HL-60/S4 (cell line): ENCODE data around the gene ITPR1.

Experiments used
- in situ Hi-C: fragments of 300-500 bp; cut with MboI; formaldehyde crosslinking; loops from 2 replicates; pipeline ENCODE4 v1.14.3; 2022; ENCODE audit warnings: low sequenced_read_pairs

ITPR1 gene

DNA sequence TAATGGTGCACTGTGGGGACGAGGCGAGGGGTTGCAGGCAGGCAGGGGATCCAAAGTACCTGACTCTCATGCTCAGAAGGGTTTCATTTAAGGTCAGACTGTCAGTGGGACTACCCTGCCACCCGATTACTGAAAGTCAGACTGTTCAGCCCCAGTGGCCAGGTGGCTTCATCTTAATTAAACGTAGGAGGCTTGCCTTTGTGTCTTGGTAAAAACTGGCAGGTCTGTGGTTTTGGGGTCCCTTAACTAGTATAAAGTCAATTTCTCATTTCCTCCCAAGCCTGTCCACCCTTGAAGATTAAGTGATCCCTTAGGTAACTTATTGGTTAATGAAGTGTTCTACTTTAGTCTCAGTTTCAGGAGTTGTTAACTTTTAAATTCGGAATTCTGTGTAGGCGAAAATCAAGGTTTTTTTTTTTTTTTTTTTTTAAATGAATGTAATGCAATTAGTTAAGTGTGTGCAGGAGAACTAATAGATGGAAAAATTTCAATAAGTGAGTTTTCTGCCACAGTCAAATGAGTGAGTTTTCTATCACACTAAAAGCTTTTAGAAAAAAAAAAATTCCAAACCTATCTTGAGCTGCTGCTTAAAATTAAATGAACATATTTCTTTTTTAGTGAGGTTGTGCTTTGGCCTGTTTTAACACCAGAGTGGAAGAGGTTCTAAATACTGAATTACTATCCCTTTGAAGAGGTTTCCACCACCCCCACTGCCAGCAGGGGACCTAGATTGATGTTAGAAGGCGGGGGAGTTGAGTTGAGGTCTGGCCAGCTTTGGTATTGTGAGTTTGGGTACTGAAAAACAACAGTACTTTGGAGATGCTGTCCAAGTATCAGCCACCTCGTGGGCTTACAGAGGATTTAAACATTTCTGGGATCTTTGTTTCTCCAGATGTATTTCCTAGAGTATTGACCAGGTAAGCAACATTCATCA, 15.2 kb downstream of the ITPR1 start:
- in situ Hi-C loops: no loop called here

DNA sequence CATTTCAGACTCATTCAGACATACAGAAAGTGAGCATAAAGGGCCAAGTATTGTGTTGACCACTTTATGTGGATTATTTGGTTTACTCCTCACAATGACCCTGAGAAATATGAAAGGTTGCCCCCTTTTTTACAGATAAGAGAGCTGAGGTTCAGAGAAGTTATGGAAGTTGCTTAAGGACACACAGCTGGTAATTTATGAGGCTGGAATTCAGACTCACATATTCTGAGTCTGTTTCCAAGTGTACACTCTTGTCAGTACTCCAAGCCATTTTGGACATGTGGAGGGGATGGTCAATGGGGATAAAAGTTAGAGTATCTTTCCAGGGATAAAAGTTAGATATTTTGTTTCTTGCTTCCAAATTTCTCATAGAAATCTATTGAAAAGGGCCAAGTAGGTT, 15.9 kb downstream of the ITPR1 start:
- in situ Hi-C loops: no loop called here

DNA sequence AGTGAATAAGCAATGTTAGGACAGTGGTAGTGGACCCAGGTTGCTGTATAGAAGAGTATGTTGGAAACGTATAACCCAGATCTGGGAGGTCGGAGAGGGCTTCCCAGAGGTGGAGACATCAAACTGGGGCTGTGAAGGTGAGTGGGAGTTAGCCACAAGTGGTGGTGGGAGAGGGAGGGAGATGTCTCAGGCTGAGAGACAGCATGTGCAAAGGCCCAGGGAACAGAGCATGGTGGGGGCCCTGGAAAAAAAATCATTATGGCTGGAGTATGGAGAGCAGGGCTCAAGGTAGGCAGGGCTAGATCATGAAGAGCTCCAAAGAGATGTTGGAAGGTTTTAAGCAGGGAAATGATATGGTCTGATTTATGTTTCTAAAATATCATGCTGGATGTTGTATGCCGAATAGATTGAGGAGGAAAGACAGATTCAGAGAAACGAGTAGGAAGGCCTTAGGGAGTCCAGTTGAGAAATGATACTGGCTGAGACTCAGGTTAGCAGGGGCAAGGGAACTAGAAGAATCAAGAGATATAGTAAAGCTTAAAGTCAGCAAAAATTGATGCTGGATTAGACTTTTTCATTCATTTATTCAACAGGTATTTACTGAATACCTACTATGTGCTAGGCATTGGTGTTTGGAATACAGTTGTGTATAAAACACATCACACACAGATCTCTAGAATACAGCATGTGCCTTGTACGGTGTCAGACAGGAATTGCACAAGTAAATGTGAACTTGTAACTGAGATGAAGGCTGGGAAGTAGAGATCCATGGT, 17.0 kb downstream of the ITPR1 start:
- in situ Hi-C loops: no loop called here

DNA sequence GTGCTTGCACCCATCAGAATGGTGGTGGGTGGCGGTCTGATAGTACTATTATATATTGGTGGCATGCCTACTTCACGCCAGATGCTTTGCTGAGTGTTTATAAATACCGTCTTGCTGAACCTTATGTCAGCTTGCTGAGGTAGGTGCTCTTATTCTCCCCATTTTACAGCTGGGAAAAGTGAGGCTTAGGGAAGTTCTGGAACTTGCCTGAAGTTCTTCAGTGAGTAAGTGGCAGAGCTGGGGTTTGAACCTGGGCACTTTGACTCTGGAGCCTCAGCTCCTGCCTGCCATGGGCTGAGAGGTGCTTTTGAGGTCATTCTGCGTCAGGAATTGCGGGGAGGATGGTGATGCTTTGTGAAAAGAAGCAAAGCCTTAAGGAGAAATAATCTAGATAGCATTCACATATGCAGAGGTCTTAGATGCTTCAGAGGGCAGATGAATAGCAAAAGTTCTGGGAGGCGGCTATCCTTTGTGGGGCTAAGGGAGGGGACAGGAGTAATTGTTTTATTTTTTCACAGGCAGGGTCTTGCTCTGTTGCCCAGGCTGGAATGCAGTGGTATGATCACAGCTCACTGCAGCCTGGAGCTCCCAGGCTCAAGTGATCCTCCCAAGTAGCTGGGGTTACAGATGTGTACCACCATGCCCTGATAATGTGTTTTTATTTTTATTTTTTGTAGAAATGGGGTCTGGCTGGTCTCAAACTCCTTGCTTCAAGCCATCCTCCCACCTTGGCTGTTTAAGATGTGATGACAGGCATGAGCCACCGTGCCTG, 18.5 kb downstream of the ITPR1 start:
- in situ Hi-C loops: no loop called here

DNA sequence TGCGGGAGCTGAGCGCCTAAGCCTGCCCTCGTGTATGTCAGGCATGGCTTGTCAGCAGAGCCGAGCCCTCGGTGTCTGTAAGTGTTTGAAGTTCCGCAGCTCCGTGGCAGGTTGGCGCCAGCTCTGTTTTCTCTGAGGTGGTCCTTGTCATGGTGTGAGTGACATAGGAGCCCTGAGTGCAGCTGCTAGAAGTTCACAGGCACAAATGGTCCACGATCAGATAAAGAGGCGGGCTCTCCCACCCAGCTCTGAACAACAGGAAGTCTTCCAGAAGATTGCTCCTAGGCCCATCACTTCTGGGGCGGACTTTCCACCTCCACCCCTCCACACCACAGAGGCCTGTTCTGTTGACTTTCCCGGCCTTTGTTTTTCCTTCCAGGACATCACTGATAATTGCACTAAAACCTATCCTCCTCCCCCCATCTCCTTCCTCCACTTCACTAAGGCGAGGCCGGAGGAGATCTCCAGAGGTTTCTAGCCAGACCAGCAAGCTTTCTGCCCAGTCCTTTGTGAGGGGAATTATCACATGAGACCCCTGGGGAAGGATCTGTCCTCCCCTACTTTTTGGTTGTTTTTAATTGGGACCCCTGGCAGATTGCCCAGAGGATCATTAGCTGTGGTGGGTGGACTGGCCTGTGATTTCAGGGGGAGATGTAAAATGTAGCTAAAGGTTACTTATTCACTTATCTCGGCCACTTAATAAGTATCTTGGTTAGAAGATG, 19.9 kb downstream of the ITPR1 start:
- in situ Hi-C loops: no loop called here

DNA sequence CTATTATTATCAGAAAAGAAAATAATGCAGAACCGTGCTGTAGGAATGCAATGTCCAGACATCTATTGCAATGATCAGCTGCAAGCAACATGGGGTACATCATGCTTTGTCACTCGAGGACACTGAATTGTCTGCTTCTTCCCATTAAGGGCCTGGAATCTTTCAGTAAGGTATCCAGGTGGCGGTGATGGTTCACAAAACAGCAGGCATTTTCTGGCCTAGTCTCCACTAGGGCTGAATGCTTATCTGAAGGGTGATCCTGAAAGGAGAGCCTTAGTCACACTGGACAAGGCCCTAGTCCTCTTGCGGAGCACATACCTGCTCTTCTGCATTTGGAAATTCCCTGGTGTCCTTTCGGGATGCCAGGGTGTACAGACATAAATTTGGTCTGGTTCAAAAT, 21.2 kb downstream of the ITPR1 start:
- in situ Hi-C loops: no loop called here

DNA sequence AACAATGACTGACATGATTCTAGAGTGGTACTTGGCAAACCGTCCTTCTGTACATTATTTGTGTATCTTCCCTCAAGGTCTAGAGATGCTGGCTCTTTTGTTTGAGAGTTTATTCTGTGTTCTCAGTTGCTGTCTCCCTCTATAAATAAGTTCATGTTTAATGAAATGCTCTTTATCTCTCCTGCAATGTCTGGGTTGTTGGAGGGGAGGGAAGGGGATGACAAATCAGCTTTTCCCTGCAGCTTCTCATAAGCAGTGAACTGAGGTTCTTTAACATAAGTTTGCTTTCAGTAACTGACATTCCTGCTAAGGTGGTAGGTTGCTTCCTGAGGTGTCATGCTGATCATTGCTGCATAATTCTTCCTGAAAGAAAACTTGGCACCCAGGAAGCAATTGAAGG, 21.8 kb downstream of the ITPR1 start:
- in situ Hi-C loops: no loop called here

DNA sequence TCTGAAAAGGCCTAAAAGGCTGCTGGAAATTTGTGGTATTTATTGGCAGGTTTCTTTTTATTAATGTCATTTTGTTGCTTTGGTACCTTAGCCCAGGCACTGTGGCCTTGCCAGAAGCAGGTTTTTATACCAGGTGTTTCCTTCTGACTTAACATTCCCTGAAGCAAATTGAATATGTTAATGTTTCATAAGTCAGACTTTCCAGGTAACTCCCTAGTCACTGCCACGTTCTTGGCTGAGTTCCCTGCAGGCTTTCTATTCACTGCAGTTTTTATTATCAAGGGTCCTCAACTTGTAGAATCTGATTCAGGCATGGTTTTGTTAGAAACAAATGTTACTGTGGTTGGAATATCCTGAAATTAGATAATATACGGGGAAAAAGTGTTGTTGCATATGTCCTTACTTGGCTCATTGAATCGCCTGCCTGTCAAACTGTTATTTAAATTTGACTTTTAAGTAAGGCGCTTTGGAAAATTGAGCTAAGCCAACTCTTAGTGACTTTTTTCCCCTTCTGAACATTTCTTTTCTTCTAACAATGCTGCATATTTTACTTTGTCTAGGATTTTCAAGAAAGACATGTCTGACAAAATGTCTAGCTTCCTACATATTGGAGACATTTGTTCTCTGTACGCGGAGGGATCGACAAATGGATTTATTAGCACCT, 22.9 kb downstream of the ITPR1 start:
- in situ Hi-C loops: no loop called here

DNA sequence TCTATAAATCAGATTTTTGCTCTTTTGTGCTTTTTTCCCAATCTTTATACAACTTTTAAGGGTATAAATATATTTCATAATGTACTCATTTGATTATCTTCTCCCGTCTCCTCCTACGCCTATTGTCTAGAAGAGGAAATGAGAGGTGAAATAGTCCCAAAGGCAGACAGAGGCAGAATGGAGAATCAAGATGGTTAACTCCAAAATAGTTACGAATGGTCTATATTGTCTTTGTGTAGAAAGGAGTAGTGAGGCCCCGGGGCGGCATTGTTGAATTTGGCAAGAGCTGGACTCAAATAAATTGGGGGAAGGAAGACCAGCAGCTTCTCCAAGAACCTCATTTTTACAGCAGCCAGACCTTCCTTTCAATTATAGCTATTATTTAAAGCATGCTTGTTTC, 23.9 kb downstream of the ITPR1 start:
- in situ Hi-C loops: no loop called here

DNA sequence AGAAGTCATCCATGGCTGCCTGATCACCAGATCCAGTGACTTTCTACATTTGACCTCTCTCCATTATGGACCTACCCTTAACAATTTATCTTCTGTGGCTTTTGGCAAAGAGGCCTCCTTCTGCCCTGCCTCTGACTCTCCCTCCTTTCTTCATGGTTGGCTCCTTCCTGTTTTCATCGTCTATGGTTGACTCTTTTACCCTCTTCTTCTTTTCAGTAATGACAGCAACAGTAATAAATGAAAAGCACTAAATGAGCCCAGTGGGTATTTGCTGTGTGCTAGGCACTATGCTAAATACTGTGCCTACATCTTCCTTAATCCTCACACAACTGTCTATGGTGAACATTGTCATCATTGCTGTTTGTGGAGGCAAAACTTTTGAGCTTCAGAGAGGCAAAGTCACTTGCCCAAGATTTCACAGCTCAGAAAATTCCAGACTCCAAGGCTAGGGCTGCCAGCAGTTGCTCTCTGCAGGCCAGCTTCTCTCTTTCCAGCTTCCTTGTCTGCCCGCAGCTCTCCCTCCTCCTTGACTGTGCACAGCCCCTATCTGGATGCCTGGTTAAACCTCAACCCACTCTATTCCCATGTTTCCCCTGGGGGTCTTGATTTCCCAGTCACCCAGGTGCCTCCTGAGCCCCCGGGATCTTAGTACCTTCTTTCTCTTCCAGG, 24.6 kb downstream of the ITPR1 start:
- in situ Hi-C loops: no loop called here

DNA sequence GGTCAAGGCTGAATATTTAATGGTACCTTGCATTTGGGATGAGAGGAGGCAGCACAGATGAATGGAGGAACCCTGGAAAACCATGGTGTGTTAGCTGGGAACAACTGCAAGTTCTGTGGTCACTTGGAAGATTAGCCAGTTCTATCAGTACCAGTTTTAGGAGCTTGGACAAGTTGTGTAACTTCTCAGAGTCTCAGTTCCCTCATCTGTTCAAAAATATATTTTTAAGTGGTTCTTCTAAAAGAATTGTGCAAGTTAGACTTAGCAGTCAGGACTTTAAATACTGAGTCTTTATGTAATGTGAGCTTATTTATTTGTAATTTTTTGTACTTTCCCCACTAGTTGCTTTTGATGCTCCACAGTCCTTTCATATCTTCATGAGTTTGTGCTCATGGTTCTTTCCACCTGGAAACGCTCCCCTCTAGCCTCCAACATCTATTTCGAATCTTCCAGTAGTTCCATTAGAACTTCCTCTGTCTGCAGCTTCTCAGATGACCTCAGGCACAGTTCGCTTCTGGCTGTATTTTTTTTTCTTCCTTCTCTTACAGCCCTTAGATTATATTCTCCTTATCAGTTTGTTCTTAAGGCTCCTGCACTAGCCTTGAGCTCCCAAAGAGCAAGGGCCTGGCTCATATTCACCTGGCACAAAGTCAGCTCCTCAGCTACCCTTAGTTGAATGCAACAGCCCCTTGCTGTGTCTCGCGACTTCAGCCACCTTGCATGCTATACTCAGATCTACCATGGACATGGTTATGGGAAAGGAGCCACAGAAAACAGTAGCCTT, 27.1 kb downstream of the ITPR1 start:
- in situ Hi-C loops: loop anchor here (10.0 kb wide), 1 partner anchor 115 kb away; no protein-coding TSS in a partner anchor

DNA sequence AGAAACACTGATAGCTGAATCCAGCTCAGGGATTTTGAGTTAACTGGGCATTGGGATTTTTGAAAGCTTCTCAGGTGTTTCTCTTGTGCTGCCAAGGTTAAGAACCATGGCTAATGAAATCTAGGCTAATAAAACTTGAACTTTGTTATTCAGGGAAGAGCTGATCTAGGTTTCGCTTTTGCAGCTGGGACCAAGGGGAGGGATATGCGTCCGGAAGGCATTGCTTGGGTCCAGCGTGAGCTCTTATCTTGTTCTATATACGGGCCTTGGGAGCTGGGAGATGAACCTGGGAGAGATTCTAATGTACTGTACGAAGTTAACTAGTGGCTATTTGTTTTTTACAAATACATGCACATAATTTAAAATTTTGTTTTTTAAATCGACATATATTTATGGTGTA, 29.8 kb downstream of the ITPR1 start:
- in situ Hi-C loops: loop anchor here (10.0 kb wide), 1 partner anchor 112 kb away; no protein-coding TSS in a partner anchor

DNA sequence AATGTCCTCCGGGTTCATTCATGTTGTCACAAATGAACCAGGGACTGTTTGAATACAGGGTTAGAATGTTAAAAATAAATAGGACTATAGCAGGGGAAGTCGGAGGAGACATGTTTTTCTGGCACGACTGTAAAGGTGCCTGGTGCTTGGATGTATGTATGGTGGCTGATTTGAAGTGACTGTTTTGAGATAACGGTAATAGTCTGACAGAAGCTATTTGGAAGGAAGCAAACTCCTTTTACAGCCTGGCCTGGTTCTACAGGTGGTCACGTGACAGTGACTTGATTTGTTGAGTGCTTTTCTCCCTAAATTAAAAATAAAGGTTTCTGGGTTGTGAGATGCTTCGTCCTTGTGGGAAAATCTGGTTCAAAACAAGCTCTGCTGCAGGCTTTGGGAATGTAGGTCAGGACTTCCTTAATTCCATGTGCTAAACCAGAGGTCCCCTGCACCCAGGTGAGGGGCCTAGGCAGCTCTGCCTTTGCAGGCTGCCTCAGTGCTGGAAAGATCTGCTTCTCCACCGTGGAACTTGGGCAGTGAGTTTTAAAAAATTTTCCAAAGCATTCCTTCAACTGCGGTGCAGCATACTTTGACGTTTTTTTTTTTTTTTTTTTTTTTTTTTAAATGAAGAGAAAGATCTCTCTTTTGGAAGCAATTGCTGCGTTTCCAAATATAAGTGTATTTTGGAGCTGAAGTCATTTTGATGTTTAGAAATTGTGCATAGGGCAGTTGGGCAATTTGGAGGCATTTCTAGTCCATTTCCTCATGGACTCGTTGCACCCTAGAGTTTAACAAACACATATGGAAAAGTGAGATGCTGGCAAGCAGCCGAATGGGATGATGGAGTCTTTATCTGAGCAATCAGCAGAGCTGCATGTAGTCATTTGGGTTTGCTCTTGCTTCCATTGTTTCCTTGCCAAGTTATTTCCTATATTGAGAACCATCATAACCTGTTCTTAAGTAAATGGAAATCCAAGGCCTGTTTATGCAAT, 30.9 kb downstream of the ITPR1 start:
- in situ Hi-C loops: loop anchor here (10.0 kb wide), 1 partner anchor 111 kb away; no protein-coding TSS in a partner anchor

DNA sequence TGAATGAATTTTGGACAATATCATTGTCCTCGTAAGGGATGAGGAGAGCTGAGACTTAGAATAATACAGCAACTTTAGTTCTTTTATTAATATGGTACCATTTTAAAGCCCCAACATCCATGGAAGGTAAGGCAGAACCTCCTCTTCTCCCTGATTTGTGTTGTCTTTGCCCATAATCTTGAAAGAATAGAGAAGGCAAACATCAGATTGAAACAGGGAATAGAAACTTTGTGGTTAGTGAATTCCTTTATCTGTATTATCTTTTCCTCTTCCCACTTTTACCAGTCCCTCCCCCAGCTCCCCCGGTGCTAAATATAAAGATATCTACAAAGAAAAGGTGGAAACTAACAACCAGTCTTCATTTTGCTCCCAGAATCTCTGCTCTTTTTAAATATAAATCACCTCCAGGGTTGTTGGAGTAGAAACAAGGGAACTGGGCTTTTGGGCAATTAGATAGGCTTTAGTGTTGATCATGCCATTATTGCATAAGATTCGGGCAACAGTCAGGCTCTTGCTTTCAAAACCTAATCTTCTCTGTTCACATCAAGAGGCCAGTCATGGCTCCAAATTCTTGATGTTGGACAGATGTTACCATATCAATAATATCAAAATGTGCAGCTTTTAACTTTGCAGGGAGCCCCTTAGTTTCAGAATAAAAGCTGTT, 32.5 kb downstream of the ITPR1 start:
- in situ Hi-C loops: loop anchor here (10.0 kb wide), 1 partner anchor 109 kb away; no protein-coding TSS in a partner anchor

DNA sequence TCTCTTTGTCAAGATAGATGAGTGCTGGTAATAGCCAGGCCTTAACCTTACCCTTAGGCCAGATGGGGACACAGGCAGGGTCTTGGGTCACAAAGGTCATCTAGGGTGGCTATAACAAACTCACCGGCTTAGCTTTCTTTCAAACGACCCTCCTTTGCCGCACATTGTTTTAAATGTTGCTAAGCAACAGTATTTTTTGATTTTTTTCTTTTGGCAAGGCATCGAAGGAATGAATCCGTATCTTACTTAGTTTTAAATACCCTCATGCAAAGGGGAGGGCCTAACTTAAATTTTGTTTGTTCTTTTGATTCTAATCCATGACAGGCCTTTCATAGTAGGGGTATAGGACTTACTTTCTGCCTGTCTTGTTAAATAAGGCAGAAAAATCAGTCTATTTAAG, 35.2 kb downstream of the ITPR1 start:
- in situ Hi-C loops: loop anchor here (10.0 kb wide), 1 partner anchor 106 kb away; no protein-coding TSS in a partner anchor

DNA sequence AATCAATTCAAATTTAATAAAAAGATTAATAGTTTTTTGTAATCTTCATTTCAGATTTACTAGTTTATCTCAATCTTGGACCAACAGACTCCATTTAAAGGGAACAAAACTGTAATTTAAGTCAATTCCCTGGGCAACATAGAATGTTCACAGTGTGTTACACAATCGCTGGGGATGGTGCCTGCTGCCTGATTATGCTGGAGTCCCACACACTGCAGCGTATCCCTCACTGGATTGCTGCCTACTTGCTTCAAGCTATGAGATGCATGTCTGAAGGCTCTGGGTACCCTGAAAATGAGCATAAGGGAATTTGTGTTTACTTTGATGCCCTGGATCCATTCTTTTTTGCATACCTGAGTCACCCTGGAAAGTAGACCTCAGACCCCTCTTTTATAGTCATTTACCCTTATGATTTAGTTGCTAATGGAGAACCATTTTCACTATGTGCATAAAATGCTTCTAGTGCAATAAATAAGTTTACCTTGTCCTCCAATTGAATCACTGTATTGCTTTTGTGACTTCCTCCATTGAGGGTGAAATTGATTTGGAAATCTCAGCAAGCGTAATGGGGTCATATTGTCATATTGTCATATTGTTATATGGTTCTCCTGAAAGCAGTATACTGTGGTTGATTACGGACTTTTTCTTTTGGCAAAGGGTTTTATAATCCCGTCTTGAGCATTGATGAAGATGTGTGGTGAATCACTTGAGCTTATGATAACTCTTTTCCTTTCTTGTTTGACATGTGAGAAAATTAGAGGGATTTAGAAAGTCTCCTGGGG, 35.9 kb downstream of the ITPR1 start:
- in situ Hi-C loops: loop anchor here (10.0 kb wide), 1 partner anchor 106 kb away; no protein-coding TSS in a partner anchor
